ENCODE data around the gene ISYNA1.

DNA sequence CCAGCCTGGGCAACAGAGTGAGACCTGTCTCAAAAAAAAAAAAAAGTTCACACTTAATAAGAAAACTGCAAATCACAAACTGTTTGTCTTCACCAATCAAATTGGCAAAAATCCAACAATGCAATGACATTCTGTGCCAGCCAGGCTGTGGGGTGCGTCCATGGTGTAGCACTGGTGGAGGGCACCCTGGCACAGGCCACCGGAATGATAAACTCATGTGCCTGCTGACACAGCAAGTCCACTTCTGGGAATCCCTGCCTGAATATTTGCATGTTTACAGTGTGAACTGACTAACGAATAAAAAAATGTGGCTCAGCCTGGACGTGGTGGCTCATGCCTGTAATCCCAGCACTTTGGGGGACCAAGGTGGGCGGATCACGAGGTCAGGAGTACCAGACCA lies 38.9 kb downstream of the ISYNA1 start:
- TF ChIP-seq POLR2A (IDR thresholded peaks at IDR 0.05; ENCODE audit: low read length) (no peak), GATA1 (IDR thresholded peaks at IDR 0.05; ENCODE audit: low read depth, low read length) (no peak)

Measured in erythroblast (primary cell).